Measurements from ENCODE around the gene STIMATE.

Gene STIMATE

DNA sequence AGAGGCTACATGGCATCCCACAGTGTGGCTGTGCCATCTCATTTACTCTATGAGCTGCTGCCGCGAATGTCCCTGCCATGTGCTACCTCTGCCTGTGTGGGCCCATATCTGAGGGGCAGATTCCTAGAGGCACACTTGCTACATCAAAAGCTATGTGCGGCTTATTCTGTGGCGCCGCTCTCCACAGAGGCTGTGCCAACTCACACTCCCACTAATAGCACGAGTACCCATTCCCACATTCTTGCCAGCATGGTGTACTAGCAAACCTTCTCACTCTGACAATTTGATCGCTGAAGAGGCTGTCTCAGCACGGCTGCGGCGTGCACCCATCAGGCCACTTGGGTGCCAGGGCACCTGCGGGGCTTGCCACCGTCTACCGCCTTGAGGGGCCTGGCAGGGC is 31.4 kb downstream of the STIMATE start:
- DNase-seq = no peak

DNA sequence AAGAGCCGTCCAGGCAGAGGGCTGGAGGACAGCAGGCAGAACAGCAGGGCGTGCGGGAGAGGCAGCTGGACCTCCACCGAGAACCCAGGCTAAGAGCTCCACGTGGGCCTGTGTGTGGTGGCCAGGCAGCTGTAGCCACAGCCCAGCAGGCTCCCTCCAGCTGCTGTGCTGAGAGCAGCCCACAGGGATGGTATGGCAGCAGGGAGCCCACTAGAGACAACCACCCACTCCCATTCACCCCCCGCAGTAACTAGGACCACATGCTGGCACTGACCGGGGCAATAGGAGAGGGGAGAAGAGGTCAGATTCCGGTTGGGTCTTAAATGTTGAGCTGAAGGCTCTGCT is 37.0 kb downstream of the STIMATE start:
- DNase-seq = no peak

DNA sequence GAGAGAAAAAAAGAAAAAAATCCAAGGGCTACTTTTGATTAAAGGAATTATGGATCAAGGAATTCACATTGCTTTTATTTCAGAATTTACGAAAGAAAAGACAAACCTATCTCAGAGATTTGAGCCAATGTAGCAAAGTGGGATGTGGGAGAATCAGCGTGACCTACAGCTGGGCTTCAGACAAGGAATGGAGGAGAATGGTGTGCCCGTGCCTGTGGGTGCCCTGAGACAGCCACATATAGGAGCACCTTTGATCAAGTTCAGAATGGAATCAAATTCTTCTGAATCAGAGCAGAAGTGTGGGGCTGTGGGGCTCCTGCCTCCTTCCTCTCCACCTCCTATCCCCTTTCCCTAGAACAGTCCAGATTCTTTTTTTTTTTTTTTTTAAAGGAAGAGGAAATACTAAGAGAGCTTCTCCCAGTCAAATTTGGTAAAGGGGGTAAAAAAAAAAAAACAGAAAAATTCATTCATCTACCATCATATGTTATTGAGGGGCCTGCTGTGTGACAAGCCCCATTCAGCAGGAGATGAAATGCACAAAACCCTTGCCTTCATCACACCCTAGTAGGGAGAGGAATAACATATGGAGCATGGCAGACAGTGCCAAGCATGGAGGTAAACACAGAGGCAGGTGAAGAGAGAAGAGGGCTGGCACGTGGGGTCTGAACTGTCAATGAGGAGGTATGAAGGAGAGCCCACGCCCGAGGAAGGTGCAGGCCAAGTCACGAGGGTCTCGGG is 37.5 kb downstream of the STIMATE start:
- DNase-seq = no peak

DNA sequence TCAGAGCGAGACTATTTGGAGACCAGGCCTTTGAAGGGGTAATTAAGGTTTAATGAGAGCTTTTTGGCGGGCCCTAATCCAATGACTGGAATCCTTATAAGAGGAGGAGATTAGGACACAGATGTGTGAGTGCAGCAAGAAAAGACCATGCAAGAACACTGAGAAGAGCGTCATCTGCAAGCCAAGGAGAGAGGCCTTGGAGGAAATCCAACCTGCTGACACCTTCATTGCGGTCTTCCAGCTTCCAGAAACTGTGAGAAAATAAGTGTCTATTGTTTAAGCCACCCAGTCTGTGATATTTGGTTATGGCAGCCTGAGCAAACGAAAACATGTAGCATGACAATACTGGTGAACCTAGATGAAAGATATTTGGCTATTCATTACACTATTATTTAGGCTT is 39.5 kb downstream of the STIMATE start:
- DNase-seq = no peak

DNA sequence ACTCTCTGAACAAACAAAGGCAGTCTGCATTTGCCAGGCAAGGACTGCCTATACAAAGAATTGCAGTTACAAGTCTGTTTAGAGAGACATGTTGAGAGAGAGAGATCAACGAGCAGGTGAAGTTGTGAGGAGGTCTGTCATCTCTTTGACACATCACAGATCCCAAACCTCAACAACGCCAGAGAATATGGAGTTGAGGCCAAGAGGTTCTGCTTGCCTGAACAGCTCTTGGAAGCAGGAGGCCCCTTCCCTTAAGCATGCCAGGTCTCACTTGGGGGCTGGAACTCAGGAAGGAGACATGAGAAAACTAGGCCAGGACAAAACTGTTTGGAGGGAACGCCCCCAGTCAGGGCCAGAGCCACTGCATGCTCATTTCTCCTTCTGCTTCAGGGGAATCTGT is 40.2 kb downstream of the STIMATE start:
- no peak for DNase-seq

DNA sequence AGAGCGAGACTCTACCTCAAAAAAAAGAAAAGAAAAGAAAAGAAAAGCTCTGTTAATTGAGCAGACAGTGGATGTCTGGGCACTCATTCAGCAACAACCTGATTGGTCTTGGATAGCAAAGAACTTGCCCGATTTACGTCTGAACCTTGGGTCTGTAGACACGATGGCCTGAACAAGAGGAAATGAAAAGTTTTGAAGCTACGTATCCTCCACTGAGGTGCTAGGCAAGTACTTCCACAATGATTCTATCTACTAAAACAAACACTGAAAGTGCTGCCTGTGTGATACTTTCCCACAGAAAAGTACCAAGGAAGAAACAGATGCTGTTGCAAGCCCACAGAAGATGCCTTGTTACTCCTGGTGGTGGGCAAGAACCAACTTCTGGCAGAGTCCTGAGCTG is 40.7 kb downstream of the STIMATE start:
- no peak for DNase-seq

DNA sequence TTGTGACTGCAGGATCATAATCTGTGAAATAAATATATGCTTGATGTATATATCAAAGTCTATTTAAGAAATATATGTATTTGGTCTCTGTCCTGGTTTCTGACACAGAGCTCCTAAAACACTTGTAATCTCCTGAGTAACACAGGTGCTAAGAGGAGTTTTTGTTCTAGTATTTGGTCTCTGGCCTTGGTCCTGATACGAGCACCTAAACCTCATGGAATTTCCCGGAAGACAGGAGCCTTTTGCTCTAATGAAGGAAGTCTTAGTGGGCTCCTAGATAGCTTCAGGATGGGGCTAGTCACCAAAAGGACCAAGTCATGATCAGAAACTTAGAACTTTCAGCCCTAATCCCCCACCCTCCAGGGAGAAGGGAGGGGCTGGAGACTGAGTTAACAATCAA is 43.3 kb downstream of the STIMATE start:
- no peak for DNase-seq

DNA sequence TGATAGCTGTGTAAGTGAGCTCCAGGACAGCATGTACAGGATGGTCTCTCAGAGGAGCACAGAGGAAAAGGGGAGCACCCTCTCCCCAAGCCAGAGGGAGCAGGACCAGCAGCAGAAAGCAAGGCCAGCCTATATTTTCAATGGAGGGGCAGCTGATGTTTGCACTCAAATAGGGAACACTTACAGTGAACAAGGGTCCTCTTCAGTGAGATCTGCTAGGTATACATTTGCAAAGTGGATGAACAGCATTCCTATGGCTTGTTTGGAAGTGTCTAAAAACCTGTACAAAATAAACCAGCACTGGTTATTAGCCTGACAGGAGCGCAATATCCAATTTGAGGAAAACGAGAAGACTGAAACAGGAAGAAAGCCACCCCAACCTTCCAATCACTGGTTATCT is 44.9 kb downstream of the STIMATE start:
- no peak for DNase-seq

DNA sequence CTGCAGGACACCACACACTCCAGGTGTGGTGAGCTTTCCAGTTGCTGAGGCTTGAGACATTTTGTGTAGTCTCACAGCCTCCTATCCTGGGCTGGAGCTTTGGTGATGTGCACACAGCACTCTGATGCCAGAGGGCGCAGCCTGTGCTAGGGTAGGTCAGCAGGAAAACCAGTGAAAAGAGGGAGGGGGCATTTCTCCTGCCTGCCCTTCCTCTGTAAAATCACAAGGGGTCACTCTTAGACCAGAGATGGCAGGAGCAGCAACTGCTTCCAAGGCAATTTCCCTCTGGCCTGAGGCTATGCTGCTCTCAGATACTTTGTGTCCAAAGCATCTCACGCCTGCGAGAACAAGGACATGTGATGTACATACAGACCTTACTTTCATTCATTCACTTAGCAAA is 46.0 kb downstream of the STIMATE start:
- no peak for DNase-seq

DNA sequence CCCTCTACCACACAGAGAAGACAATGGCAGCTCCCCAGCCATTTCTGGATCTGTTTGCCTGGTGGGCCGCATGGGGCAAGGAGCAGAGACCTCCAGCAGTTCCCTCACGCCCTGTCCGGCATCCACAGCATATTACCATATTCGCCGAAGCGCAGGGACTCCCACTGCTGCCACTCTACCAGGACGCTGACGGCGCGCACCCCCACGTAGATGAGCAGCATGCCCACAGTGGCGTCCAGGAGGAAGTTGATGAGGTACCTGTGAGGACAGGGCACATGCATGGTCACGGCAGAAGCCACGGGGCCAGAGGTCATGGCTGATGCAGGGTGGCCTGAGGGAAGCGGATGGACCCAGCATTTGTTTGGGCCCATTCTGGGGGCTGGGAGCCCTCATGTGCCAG is 47.7 kb downstream of the STIMATE start:
- DNase-seq = no peak

DNA sequence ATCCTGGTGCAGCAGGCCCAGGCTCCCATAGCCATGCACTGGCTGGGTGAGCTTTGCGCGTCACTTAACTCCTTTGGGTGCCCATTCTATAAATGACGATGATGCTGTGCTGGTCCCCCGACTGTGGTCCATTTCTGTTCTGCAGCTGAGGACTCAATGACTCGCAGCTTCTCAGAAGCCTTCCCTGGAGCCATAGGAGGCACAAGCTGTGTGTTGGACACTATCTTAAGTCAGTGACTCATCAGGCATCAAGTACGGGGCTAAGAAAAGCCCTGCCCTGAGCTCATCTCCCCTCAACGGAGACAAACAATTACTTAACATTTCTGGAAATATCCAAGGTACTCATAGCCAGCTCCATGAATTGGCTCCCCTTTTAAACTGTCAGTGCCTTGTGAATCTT is 48.7 kb downstream of the STIMATE start:
- no peak for DNase-seq

DNA sequence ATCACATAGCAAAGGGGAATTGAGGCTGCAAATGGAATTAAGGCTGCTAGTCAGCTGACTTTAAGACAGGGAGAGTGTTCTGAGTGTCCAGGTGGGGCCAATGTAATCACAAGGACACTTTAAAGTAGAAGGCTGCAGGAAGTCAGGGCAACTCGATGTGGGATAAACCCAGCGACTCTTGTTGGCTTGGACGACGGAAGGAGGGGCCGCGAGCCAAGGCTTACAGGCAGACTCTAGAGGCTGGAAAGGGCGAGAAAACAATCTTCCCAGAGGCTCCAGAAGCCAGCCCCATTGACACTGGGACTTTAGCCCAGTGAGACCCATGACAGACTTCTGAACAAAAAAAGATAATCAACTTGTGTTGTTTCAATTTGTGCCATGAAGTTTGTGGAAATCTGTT is 49.6 kb downstream of the STIMATE start:
- DNase-seq = no peak

DNA sequence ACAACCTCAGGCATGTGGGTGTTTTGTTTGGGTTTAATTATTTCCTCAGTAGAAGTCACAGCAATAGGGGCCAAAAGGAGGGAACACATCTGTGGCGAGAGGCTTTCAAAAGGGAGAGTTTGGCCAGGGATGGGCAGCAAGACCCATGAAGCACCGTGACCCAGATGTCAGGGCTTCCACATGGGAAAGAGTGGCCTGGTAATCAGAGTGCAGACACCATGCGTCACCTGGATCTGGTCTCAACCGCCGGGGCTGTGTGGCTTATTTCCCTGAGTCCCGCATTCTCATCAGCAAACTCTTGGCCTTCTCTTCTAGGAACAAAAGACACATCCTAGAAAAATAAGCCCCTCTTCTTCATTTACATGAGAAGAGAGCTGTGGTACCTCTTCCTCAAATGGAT is 50.1 kb downstream of the STIMATE start:
- no peak for DNase-seq

DNA sequence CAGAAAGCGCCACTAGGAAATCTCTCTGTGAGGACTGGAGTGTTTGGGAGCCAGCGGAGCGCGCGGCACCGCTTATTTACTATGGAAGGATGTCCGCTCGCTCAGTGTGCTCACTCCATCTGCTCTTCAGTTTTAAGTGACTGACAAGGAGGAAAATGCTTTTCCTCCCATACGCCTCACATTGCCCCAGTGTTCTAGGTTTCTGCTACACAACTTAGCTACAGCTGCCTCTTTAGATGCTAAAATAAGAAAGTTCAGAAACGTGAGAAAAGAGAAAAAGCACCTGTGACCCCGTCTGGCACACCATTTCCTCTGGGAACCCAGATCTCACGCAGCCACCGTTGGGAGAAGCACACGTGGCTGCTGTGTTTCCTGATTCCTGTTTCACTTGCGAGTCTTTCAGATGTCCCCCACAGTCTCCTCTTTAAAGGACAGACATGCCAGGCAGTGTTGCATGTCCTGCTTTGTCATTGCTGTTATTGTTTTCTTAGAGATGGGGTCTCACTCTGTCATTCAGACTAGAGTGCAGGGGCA is 50.8 kb downstream of the STIMATE start:
- no peak for DNase-seq

DNA sequence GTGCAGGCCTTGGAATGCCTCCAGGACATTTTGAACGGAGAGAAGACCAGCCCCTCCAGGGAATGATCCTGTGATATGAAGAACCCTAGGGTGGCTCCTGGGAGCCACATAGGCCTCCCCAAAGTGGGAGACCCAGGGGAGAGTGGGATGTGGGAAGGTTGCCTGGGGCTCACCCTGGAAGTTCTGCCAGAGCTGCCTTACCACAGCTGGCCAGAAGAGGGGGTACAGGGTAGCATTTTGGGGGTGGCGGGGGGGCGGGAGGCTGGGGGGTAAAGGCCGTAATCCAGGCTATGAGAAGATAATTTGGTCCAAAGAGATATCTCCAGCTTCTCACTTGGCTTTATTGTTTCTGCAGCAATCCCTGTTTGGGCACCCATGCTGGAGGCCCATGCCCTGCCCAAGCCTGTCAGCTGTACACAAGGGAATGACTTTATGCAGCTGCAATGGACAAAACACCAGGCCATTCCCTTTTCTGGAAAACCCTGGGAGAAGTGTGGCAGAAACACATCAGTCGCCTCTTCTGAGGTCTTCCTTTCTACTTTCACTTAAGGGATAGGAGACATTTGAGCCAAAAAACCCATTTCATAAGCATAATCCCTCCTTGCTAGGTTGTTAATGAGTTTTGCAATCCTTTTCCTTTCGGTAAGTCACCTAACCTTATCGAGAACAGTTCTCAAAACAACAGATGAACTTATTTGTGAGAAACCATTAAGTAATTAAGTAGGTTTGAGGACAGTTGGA is 51.5 kb downstream of the STIMATE start:
- peak; percentile 6 to 26 for DNase-seq

DNA sequence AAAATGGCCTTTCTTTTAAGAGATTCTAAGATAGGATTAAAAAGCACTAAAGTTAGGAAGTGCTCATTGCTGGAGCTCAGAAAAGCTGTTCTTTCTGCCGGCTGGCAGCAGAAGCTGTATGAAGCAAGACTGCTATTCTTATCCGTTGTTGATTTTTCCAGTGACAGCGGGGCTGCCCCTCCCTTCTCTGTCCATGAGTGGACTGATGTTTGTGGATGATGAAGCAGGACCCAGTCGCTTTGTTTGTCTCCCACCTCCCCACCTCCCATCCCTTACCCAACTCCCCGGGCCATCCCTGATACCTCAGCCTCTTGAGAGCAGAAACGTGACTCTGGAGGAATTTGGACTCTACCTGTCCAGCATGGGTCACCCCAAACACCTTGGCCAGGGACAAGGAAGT is 52.2 kb downstream of the STIMATE start:
- DNase-seq = no peak

DNA sequence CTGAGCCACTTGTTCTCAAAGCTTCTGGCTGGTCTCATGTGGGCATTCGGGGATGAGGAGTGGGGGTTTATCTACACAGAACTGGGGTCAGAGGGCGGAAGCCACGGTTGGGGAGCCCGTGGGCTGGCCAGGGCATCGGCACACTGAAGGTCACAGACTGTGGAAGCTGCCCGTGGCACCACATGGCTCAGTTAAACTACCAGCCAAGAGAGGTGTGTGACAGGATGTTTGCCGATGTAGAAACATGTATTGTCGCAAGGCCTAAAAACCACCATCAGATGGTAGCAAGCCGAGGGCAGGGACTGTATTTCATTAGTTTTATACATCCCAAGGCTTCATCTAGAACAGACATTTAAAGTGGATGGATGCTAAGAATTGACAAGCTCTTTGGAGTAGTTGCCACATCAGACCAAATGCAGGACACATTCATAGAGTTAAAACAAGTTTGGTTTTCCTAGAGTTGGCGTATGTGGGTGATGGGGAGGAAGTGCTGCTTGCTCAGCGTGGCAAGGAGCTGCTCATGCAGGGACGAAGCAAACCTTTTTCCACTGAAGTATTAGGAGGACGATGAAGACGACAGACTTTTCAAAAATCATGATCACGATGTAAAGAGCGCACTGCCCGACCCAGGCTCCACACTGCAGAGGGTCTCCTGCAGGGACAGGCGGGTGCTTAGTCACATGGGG is 52.9 kb downstream of the STIMATE start:
- no peak for DNase-seq

DNA sequence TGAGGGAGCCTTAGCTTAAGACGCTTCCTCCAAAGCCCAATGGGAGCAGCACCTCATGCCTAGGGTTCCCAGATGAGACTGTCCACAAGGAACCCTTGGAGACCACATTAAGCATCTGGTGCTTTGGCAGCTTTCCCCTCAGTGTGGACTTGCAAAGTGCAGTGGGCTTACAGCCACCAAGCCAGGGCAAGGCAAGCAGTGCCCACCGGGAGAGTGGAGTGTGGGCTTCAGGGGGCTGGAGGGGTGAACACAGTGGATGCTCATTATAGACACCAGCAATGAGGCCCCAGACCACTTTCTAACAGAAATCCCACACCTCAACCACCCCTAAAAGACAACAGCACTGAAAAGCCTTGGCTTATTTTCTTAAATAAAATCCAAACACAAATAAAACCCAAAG is 53.5 kb downstream of the STIMATE start:
- no peak for DNase-seq

DNA sequence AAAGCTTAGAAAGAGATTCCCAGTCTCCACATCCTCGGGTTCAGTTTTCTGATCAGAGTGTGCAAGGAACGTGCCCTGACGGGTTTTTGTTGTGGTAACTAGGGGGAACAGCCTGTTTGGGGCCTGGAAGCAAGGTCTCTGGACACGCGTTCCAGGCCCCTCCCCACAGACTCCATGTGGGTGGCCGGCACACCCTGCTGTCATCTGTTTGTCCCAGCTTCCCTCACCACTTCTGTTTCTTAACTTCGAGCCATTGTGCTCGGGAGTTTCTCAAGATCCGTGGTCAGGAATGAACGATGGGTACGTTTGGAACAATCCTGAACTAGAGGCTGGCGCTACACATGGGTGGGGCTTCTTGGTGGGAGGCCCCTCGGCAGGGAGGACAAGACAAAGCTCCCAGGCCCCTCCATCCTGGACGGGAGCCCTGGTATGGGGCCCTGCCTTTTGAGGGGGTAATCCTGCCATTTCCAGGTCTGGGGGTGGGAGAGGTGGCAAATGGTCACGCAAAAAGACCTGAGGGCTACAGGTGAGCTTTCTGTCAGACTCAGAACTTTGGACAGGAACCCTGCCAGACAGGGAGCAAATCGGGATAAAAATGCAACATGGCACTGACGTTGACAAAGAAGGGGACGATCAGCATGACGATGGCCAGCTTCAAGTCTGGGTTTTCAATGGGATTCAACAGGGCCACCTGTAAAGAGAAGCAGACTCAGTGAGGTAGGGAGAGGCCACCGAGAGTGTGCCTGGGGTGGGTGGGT is 54.1 kb downstream of the STIMATE start:
- no peak for DNase-seq

DNA sequence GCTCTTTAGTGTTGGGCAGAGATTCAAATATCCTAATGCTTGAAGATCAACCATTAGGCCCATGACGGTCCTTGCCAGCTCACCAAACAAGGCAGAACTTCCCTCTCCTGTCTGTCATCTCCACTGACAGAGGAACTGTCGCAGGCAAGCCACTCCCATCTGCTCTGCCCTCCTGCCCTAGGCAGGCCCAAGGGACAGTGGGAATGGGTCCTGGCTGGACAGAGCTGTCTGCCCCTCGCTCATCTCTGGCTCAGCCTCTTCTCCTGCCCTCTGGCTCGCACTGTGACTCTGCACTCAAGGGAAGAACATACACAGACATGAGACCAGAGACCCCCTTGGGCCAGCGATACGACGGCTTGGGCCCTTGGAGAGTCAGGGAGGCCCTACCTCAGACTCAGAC is 54.9 kb downstream of the STIMATE start:
- no peak for DNase-seq

DNA sequence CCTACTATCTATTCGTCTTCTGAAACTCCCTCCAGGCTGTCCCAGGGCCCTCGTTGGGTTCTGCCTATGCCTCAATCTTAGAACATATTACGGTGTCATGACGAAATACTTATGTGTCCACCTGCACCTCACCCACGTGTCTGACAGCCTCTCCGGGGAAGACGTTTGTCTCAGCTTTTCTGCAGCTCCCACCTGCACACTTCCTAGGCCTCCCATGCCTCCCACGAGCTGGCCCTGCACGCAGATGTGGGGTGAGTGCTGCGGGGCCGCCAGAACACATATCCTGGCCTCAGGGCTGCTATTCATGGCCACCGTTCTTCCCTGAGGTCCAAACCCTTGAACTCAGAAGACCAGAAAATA is 55.4 kb downstream of the STIMATE start:
- DNase-seq = no peak

DNA sequence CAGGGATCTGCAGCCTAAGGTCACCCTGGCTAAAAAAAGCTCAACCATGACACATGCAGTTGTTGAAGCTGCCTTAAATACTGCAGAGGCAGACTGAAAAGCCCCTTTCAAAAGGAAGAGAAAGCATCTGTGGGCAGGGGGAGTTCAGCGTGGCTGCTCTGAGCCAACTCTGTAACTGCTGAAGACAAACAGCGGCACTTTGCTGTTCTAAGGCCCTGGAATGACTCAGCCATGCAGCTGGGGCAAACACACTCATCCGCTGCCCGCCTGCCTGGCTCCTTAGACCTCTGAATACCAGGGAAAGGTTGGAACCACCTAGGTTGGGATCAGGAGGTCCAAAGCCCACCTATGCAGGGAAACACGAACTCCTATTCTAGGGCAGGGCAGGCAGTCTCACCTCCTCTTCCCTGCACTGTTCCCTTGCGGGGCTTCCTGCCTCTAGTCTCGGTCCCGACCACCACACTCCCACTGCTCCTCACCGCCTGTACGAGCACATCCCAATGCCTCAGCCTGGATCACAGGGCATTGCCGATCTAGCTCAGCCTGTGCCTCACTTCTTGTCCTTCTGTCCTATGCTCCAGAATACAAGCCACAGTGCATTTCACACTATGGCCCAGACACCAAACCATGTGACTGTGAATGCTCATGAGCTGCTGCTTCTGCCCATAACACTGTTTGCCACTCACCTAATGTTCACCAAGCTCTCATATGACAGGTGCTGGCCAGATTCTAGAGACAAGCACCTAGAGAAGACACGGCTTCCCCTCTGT is 56.0 kb downstream of the STIMATE start:
- no peak for DNase-seq

Data from activated CD4-positive, alpha-beta T cell treated with anti-CD3 and anti-CD28 coated beads, Interleukin-2, amount 50 U/mL, for 4 hours (primary cell).